WERI-Rb-1 (cell line): ENCODE results near the gene ZNF622.

Experiments used
- DNase-seq: peaks from one replicate; pipeline ENCODE4 v3.0.0-alpha.2; 2020
- H3K27ac ChIP-seq: fragments of 250-450 bp; sonication (Bioruptor Pico); 2 replicates; pipeline ENCODE4 v1.5.1; 2020; ENCODE audit warnings: mild to moderate bottlenecking, moderate library complexity
- H3K27me3 ChIP-seq: fragments of 250-450 bp; sonication (Bioruptor Pico); 2 replicates; pipeline ENCODE4 v1.5.1; 2021; ENCODE audit warnings: mild to moderate bottlenecking, low read depth, moderate library complexity; ENCODE audit not compliant: insufficient read depth, severe bottlenecking
- H3K36me3 ChIP-seq: fragments of 250-450 bp; sonication (Bioruptor Pico); 2 replicates; pipeline ENCODE4 v1.5.1; 2020; ENCODE audit warnings: mild to moderate bottlenecking, moderate library complexity
- H3K4me3 ChIP-seq: 2 replicates; pipeline ENCODE4 v1.5.1; 2011; ENCODE audit warnings: low read depth, mild to moderate bottlenecking, control low read depth, low read length
- H3K9me3 ChIP-seq: fragments of 250-450 bp; sonication (Bioruptor Pico); 2 replicates; pipeline ENCODE4 v1.5.1; 2021; ENCODE audit warnings: mild to moderate bottlenecking, moderate library complexity; ENCODE audit not compliant: severe bottlenecking
- CTCF ChIP-seq: IDR thresholded peaks from 2 replicates; pipeline ENCODE4 v1.5.1; 2011; ENCODE audit warnings: low read depth, mild to moderate bottlenecking, control low read depth, inconsistent platforms, low read length

The ZNF622 gene

GRCh38 chr5:16417398-16418074 is 48.1 kb downstream of the ZNF622 start:
- no peaks in the 10 kb centered on the region for H3K27me3 ChIP-seq
- H3K4me3 ChIP-seq = no peak overlapping the region
- no peaks in the 10 kb centered on the region for H3K36me3 ChIP-seq
- DNase-seq = no peak
- no peak for TF ChIP-seq CTCF
- no peaks in the 10 kb centered on the region for H3K9me3 ChIP-seq
- H3K27ac ChIP-seq = no peak overlapping the region

GRCh38 chr5:16414861-16415260 is 50.7 kb downstream of the ZNF622 start:
- DNase-seq = no peak
- TF ChIP-seq CTCF = no peak
- Histone ChIP-seq H3K27me3 (no peaks in the 10 kb centered on the region), H3K36me3 (no peaks in the 10 kb centered on the region), H3K27ac (no peak overlapping the region), H3K9me3 (no peaks in the 10 kb centered on the region), H3K4me3 (no peak overlapping the region)

- TF ChIP-seq CTCF = no peak
- H3K9me3 ChIP-seq = no peaks in the 10 kb centered on the region
- no peaks in the 10 kb centered on the region for H3K36me3 ChIP-seq
- no peaks in the 10 kb centered on the region for H3K27me3 ChIP-seq
- no peak overlapping the region for H3K4me3 ChIP-seq
- no peak for DNase-seq
- H3K27ac ChIP-seq = no peak overlapping the region
Measured at GRCh38 chr5:16413166-16413860, 52.3 kb downstream of the ZNF622 start.

- Histone ChIP-seq H3K4me3 (no peak overlapping the region), H3K9me3 (no peaks in the 10 kb centered on the region), H3K27me3 (no peaks in the 10 kb centered on the region), H3K27ac (no peak overlapping the region), H3K36me3 (no peaks in the 10 kb centered on the region)
- DNase-seq = no peak
- TF ChIP-seq CTCF = no peak
Measured at GRCh38 chr5:16412556-16412955, 53.0 kb downstream of the ZNF622 start.

GRCh38 chr5:16411741-16412455 is 53.7 kb downstream of the ZNF622 start:
- Histone ChIP-seq H3K27me3 (no peaks in the 10 kb centered on the region), H3K36me3 (no peaks in the 10 kb centered on the region), H3K4me3 (no peak overlapping the region), H3K27ac (no peak overlapping the region), H3K9me3 (no peaks in the 10 kb centered on the region)
- no peak for TF ChIP-seq CTCF
- DNase-seq = no peak
